ENCODE data around the gene TMLHE.
"Not testable (repeated sequence)": the region's sequence is repeated elsewhere in the genome, so short reads cannot be mapped to it uniquely, and the experiment has no call there.

Gene TMLHE

DNA sequence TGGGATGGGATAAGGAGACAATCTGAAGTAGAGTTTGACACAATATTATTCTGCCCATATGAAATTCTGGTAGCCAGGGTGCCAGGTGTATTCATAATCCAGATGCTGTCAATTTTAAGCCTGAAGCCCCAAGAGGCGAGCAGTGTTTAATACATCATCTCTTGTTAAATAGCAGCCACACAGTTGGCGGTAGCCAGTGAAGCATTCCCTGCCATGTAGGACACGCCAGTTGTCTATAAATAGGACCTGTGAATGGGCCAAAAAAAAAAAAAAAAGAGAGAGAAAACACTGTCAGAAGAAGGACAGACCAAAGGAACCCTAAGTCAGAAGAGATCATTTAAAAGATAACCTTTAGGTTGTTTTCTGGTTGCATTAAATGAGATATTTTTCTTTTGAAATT is 121.3 kb downstream of the TMLHE start:
- not testable (repeated sequence) for DNase-seq

DNA sequence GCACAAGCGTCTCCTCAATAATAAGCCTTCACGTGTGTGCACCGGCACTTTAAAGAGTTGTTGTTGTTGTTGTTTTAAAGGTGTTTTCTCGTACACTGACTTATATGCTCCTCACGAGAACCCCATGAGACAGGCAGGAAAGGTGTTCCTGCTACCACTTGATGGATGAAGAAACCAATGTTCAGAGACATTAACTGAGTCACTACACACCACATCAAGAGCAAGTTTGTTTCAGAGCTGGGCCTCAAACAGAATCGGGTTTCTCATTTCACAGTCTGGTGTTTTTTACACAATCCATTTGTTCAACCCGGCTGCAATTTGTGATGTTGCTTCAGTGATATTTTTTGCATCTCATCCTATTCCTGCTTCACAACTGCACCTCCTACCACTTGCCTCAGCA is 135.6 kb downstream of the TMLHE start:
- not testable (repeated sequence) for DNase-seq

- DNase-seq = not testable (repeated sequence)
These were observed 146.3 kb downstream of the TMLHE start for GRCh38 chrX:155466269-155466938.

- DNase-seq = not testable (repeated sequence)
These were observed 152.3 kb downstream of the TMLHE start for GRCh38 chrX:155460501-155460900.

DNA sequence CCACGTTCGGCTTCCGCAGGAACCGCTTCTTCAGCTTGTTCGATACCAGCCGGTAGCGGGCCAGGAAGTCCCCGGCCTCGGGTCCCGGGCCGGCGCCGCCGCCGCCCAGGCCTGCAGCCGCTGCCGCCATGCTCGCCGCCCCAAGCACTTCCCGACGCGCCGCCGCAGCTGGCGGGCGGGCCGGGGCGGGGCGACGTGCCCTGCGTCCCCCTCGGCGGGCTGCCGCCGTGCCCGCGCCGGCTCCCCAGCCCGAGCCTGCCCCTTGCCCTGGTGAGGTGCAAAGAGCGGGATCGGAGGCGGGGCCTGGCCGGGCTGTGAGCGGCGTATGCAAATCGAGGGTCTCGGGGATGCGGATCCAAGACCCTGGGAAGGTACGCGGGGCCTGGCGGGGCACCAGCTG is 154.3 kb downstream of the TMLHE start, which contains the start of gene F8A3:
F8A3 (minus strand) TSS at position 150 of the 400 bp plus-strand sequence; CDS start at position 130, 20 bp downstream.
- DNase-seq = not testable (repeated sequence)

- DNase-seq = not testable (repeated sequence)
These were observed 154.8 kb downstream of the TMLHE start for GRCh38 chrX:155457761-155458447.

DNA sequence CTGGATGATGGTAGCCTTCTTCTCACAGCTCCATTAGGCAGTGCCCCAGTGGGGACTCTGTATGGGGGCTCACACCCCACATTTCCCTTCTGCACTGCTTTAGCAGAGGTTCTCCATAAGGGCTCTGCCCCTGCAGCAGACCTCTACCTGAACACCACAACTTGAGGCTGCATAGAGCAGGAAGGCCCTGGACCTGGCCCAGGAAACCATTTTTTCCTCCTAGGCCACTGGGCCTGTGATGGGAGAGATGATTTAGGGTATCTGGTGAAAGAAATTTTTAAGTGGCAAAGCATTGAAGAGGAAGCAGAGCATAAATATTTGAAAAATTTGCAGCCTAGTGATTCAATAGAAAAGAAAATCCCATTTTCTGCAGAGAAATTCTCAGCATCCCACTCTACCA is 171.7 kb downstream of the TMLHE start:
- DNase-seq = no peak

Measured in inflammatory macrophage treated with lipopolysaccharide for 1 hour (primary cell).